Measurements from ENCODE around the gene HDAC5.

DNA sequence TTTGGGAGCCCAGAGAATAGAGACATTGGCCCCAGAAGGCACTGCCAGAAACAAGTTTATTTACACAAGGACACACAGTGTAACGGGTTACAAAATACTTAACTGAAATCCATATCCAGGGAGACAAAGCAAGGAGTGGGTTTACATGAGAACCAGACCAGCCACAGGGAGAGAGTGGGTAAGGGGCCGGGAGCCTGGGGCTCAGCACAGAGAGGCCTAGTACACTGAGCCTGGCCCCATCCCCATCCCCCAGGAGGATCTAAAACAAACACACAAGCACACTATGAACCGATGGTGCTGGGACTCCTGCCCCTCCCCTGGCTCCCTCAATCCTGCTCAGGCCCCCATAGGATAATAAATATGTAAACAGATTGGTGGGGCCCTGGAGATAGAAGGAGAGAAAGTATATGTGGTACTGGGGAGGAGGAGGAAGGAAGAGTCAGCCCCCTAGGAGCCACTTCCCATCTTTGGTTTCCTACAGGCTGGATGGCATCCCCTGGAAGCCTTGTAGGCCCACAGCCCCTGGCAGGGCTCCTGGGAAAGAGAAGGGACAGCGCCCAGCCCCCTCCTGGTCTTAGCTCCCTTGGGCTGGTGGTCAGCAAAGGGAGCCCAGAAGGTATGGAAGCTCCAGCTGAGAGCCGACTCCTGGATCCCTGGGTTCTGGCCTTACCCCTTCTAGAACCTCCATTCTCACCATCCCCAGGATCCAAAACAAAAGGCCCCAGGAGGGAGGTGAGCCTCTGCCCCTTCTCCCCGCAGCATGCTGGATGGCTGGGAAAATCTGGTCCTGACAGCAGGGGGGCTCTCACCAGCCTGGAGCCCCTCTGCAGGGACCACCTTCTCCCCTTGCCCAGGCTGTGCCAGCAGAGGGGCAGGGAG, 46.5 kb downstream of the HDAC5 start:
- TF ChIP-seq CTCF (IDR thresholded peaks at IDR 0.05) (no peak), POLR2A (IDR thresholded peaks at IDR 0.05) (no peak)
